CD4-positive, alpha-beta T cell (primary cell): ENCODE results near the gene SLC47A2. TPM values are rescaled to one million over a fixed set of nuclear protein-coding genes. Genes with fewer than 3 reads are reported as not detected.
A peak's percentile ranks its signal among the peaks of the same experiment; 100 is the strongest.

Source experiments
- ATAC-seq: fragments of 200-7000 bp; cut with Tn5 transposase; one replicate; pipeline ENCODE4 v1.10.0; 2022; ENCODE audit warnings: mild to moderate bottlenecking; ENCODE audit not compliant: poor library complexity
- CTCF ChIA-PET: fragments of 350-600 bp; sonication (Branson Sonifier 250); formaldehyde crosslinking; loops from one replicate; lab custom pipeline; 2021; ENCODE audit warnings: antibody characterized with exemption, inconsistent platforms; lab: Charles Lee
- POLR2A ChIA-PET: fragments of 350-600 bp; sonication (Branson Sonifier 250); formaldehyde crosslinking; loops from one replicate; lab custom pipeline; 2021; ENCODE audit warnings: antibody characterized with exemption, inconsistent platforms; lab: Charles Lee
- DNase-seq, 14 experiments: peaks; one replicate each; pipeline ENCODE4 v3.0.0-alpha.2; 2013 to 2020; ENCODE audit warnings: mixed read lengths in 2 of 14
- H3K27ac ChIP-seq, 2 donors: one replicate each; pipeline versions ENCODE4 v1.5.1 to v1.7.0; 2013; ENCODE audit warnings: low read length in 2 of 2, low read depth in 1 of 2, mild to moderate bottlenecking in 1 of 2
- H3K27me3 ChIP-seq, 2 experiments: 1 replicate in 1 of 2; 2 replicates in 1 of 2; pipeline versions ENCODE4 v1.6.1 to v1.7.0; 2013; ENCODE audit warnings: low read length in 2 of 2, control low read depth in 1 of 2, mild to moderate bottlenecking in 1 of 2, moderate library complexity in 1 of 2; ENCODE audit not compliant: insufficient read depth in 2 of 2, control insufficient read depth in 1 of 2
- H3K36me3 ChIP-seq: one replicate; pipeline ENCODE4 v1.6.1; 2013; ENCODE audit warnings: low read length, control low read depth; ENCODE audit not compliant: insufficient read depth
- H3K4me1 ChIP-seq: one replicate; pipeline ENCODE4 v1.6.1; 2013; ENCODE audit warnings: low read length, control low read depth; ENCODE audit not compliant: insufficient read depth
- H3K4me3 ChIP-seq: one replicate; pipeline ENCODE4 v1.5.1; 2013; ENCODE audit warnings: mild to moderate bottlenecking, low read length, moderate library complexity
- H3K9me3 ChIP-seq, 2 experiments: 1 replicate in 1 of 2; 2 replicates in 1 of 2; pipeline versions ENCODE4 v1.6.1 to v1.7.0; 2013; ENCODE audit warnings: low read length in 2 of 2, mild to moderate bottlenecking in 2 of 2, control low read depth in 1 of 2, moderate library complexity in 1 of 2; ENCODE audit not compliant: control insufficient read depth in 1 of 2, insufficient read depth in 1 of 2
- H3K27ac Mint-ChIP-seq: one replicate; pipeline ENCODE4 v1.8.0; 2020; ENCODE audit warnings: mixed read lengths
- H3K27me3 Mint-ChIP-seq: one replicate; pipeline ENCODE4 v1.8.0; 2021; ENCODE audit warnings: mixed read lengths
- H3K36me3 Mint-ChIP-seq: one replicate; pipeline ENCODE4 v1.8.0; 2021; ENCODE audit warnings: low read depth, mixed read lengths
- H3K4me1 Mint-ChIP-seq: one replicate; pipeline ENCODE4 v1.8.0; 2021; ENCODE audit warnings: low read depth, mixed read lengths
- H3K4me3 Mint-ChIP-seq: one replicate; pipeline ENCODE4 v1.8.0; 2020; ENCODE audit warnings: mild to moderate bottlenecking, mixed read lengths
- H3K9me3 Mint-ChIP-seq: one replicate; pipeline ENCODE4 v1.8.0; 2020; ENCODE audit warnings: mixed read lengths
- intact Hi-C, 2 experiments: fragments of 100-400 bp; cut with DNase I in 1 of 2; cut with micrococcal nuclease in 1 of 2; formaldehyde crosslinking; loops; one replicate each; pipeline versions ENCODE4 v1.15.1 to v1.9.0; 2023 to 2025; cut with DNase I, micrococcal nuclease
- total RNA-seq, 174 experiments: library from RNA in 2 of 174; stranded (reverse) in 2 of 174; gene quantifications; one replicate each; pipeline ENCODE4 v1.2.3 and lab custom pipeline; 2021 to 2026
- TF ChIP-seq, protein P1 (sequence below): fragments of 200-600 bp; IDR thresholded peaks from one replicate; pipeline ENCODE4 v1.8.0; 2022; ENCODE audit warnings: antibody characterized with exemption, mild to moderate bottlenecking

Gene SLC47A2
- total RNA-seq, 2 experiments from 2014 or later: not detected

- intact Hi-C loops: no loop called here
- H3K4me1 ChIP-seq: peaks cover 28% of the 10 kb centered on the region
- H3K4me1 Mint-ChIP-seq: peaks cover 41% of the 10 kb centered on the region
- H3K27me3 ChIP-seq: no peaks in the 10 kb centered on the region
- ATAC-seq (peak; percentile 51), DNase-seq (peak; percentile 8 to 81 (median 46))
- no peaks in the 10 kb centered on the region for H3K36me3 ChIP-seq
- no peaks in the 10 kb centered on the region for H3K27me3 Mint-ChIP-seq
- no peaks in the 10 kb centered on the region for H3K36me3 Mint-ChIP-seq
- POLR2A ChIA-PET: interaction anchor here (1.0 kb wide), 1 partner anchor 347 kb away, joined by 3 read pairs; no protein-coding TSS in a partner anchor
- no peaks in the 10 kb centered on the region for H3K9me3 Mint-ChIP-seq
- H3K4me3 Mint-ChIP-seq: peak overlapping the region; percentile 82
- H3K27ac Mint-ChIP-seq: peak overlapping the region; percentile 73
- H3K27ac ChIP-seq: peak overlapping the region in 1 of 2 donors; percentile 28
- CTCF ChIA-PET: interaction anchor here (0.6 kb wide), 1 partner anchor 13 kb away, joined by 3 read pairs; no protein-coding TSS in a partner anchor
- H3K4me3 ChIP-seq: peak overlapping the region; percentile 41
- H3K9me3 ChIP-seq: no peaks in the 10 kb centered on the region
- TF ChIP-seq, protein P1, sequence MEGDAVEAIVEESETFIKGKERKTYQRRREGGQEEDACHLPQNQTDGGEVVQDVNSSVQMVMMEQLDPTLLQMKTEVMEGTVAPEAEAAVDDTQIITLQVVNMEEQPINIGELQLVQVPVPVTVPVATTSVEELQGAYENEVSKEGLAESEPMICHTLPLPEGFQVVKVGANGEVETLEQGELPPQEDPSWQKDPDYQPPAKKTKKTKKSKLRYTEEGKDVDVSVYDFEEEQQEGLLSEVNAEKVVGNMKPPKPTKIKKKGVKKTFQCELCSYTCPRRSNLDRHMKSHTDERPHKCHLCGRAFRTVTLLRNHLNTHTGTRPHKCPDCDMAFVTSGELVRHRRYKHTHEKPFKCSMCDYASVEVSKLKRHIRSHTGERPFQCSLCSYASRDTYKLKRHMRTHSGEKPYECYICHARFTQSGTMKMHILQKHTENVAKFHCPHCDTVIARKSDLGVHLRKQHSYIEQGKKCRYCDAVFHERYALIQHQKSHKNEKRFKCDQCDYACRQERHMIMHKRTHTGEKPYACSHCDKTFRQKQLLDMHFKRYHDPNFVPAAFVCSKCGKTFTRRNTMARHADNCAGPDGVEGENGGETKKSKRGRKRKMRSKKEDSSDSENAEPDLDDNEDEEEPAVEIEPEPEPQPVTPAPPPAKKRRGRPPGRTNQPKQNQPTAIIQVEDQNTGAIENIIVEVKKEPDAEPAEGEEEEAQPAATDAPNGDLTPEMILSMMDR: no peak
Observed at GRCh38 chr17:19724501-19725420, 8.4 kb upstream of the SLC47A2 start.

DNA sequence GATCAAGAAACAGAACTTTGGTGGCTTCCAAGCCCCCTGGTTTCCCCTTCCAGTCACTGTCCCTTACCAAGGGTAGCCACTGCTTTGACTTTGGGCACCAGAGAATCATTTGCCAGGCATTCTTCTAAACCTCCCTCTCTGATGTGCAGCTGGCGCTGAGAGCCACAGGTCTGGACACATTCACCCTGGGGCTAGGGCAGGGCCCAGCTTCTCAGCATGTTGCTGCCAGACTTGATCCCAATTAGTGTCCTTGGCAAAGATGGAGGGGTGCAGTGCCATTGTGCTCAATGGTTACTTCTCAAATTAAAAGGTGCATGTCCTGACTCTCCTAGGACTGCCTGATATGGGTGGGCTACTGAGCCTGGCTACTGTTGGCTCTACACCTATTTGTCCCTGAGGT is 7.6 kb upstream of the SLC47A2 start:
- no peak overlapping the region for H3K4me3 Mint-ChIP-seq
- Histone ChIP-seq H3K27me3 (no peaks in the 10 kb centered on the region), H3K9me3 (no peaks in the 10 kb centered on the region), H3K4me3 (peak overlapping the region; percentile 41), H3K36me3 (no peaks in the 10 kb centered on the region), H3K27ac (peak overlapping the region in 1 of 2 donors; percentile 28), H3K4me1 (peaks cover 28% of the 10 kb centered on the region)
- H3K36me3 Mint-ChIP-seq: no peaks in the 10 kb centered on the region
- no peak for DNase-seq
- H3K4me1 Mint-ChIP-seq: peaks cover 38% of the 10 kb centered on the region
- TF ChIP-seq, protein P1: no peak
- CTCF ChIA-PET: no interaction called here
- POLR2A ChIA-PET: no interaction called here
- H3K27ac Mint-ChIP-seq: peak overlapping the region; percentile 63
- no peaks in the 10 kb centered on the region for H3K9me3 Mint-ChIP-seq
- intact Hi-C loops: no loop called here
- ATAC-seq: no peak
- H3K27me3 Mint-ChIP-seq: no peaks in the 10 kb centered on the region

DNA sequence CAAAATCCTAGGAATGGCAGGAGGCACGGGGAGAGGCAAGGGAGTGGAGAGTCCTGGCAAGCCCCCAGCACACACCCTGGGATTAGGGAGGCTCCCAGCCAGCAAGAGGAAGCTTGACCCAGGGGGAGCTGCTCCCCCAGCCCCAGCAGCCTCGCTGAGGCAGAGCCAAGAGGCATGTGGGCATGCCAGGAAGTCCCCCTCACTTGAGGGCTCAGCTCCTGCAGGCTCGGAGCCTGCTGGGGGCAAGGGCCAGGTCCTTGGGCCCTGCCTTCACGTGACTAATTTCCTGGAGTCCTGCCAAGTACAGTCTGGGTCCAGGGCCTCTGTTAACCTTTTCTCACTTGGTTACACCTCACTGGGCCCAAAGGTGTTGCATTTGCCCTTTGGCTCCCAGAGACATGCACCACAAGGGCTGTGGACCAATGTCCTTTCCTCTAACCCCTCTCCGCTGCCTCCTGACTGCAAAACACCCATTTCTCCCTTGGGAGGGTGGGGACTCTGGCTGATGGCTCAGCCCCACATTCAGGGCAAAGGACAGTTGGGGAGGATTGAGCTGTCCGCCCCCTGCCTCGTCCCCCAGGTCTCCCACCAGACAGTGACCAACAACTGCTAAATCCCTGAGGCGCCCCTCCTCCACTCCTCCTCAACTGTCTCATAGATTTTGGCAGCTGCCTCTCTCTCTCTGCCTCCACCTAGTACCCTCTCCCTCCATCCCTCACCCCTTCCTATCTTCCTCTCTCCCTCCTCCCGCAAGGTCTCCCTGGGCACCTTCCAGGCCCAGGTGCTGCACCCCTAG is 4.4 kb upstream of the SLC47A2 start:
- ATAC-seq: no peak
- Histone ChIP-seq H3K27me3 (no peaks in the 10 kb centered on the region), H3K9me3 (no peaks in the 10 kb centered on the region), H3K4me1 (peaks cover 23% of the 10 kb centered on the region), H3K36me3 (no peaks in the 10 kb centered on the region), H3K4me3 (no peak overlapping the region), H3K27ac (no peak overlapping the region)
- CTCF ChIA-PET: no interaction called here
- DNase-seq: no peak
- H3K27me3 Mint-ChIP-seq: no peaks in the 10 kb centered on the region
- no peak overlapping the region for H3K27ac Mint-ChIP-seq
- no peak overlapping the region for H3K4me3 Mint-ChIP-seq
- POLR2A ChIA-PET: no interaction called here
- no peaks in the 10 kb centered on the region for H3K36me3 Mint-ChIP-seq
- peaks cover 24% of the 10 kb centered on the region for H3K4me1 Mint-ChIP-seq
- TF ChIP-seq, protein P1: no peak
- H3K9me3 Mint-ChIP-seq: no peaks in the 10 kb centered on the region
- intact Hi-C loops: no loop called here
